ENCODE results near the gene PTBP2.

GRCh38 chr1:96771847-96772246 is 50.3 kb downstream of the PTBP2 start:
- TF ChIP-seq GATA2 (IDR thresholded peaks at IDR 0.05; ENCODE audit: low read depth, low read length) (no peak), GATA3 (IDR thresholded peaks at IDR 0.05; ENCODE audit: low read depth, low read length) (no peak)

Measured in SH-SY5Y (cell line).